KMS-11 (cell line): ENCODE measurements around the gene CANX.

Experiments used
- H2AFZ ChIP-seq: fragments of 200-600 bp; sonication (generic); 2 replicates; pipeline ENCODE4 v1.6.1; 2016; ENCODE audit warnings: antibody characterized with exemption, mixed run types, low read depth
- H3K27ac ChIP-seq: fragments of 200-600 bp; sonication (generic); 2 replicates; pipeline ENCODE4 v1.6.1; 2016; ENCODE audit warnings: mild to moderate bottlenecking, mixed run types
- H3K27me3 ChIP-seq: fragments of 200-600 bp; sonication (generic); 2 replicates; pipeline ENCODE4 v1.6.1; 2017; ENCODE audit warnings: mild to moderate bottlenecking, low read depth, mixed run types, moderate library complexity; ENCODE audit not compliant: insufficient read depth
- H3K36me3 ChIP-seq: fragments of 200-600 bp; sonication (generic); 2 replicates; pipeline ENCODE4 v1.6.1; 2017; ENCODE audit warnings: mild to moderate bottlenecking, mixed run types; ENCODE audit not compliant: insufficient read depth
- H3K4me1 ChIP-seq: fragments of 200-600 bp; sonication (generic); 2 replicates; pipeline ENCODE4 v1.6.1; 2016; ENCODE audit warnings: mild to moderate bottlenecking, low read depth, mixed run types; ENCODE audit not compliant: poor library complexity, severe bottlenecking
- H3K4me2 ChIP-seq: fragments of 200-600 bp; sonication (generic); 2 replicates; pipeline ENCODE4 v1.7.0; 2016; ENCODE audit warnings: mild to moderate bottlenecking, mixed run types
- H3K4me3 ChIP-seq: fragments of 200-600 bp; sonication (generic); IDR thresholded peaks from 2 replicates; pipeline ENCODE4 v1.6.1; 2017; ENCODE audit warnings: low read depth, low read length, mixed read lengths; ENCODE audit not compliant: insufficient read depth
- H3K79me2 ChIP-seq: fragments of 200-600 bp; sonication (generic); 2 replicates; pipeline ENCODE4 v1.6.1; 2016; ENCODE audit warnings: low read depth, mixed run types; ENCODE audit not compliant: insufficient read depth
- H3K9ac ChIP-seq: fragments of 200-600 bp; sonication (generic); 2 replicates; pipeline ENCODE4 v1.6.1; 2016; ENCODE audit warnings: mild to moderate bottlenecking, mixed run types
- H4K20me1 ChIP-seq: fragments of 200-600 bp; sonication (generic); 2 replicates; pipeline ENCODE4 v1.6.1; 2016; ENCODE audit warnings: mild to moderate bottlenecking, mixed run types; ENCODE audit not compliant: insufficient read depth
- TF ChIP-seq, protein P1 (sequence below): fragments of 200-600 bp; sonication (generic); conservative IDR thresholded peaks from 2 replicates; pipeline ENCODE4 v1.6.1; 2017; ENCODE audit warnings: low read depth, mild to moderate bottlenecking, antibody characterized with exemption, low read length, moderate library complexity, mixed read lengths

The CANX gene

GRCh38 chr5:179772351-179772750 lies 73.6 kb downstream of the CANX start:
- Histone ChIP-seq H3K9ac (no peak overlapping the region), H3K4me1 (no peaks in the 10 kb centered on the region), H3K4me3 (no peak overlapping the region), H4K20me1 (no peaks in the 10 kb centered on the region), H3K4me2 (no peak overlapping the region), H3K79me2 (no peaks in the 10 kb centered on the region), H3K27ac (no peak overlapping the region), H3K36me3 (no peaks in the 10 kb centered on the region), H3K27me3 (no peaks in the 10 kb centered on the region), H2AFZ (no peak overlapping the region)
- TF ChIP-seq, protein P1, sequence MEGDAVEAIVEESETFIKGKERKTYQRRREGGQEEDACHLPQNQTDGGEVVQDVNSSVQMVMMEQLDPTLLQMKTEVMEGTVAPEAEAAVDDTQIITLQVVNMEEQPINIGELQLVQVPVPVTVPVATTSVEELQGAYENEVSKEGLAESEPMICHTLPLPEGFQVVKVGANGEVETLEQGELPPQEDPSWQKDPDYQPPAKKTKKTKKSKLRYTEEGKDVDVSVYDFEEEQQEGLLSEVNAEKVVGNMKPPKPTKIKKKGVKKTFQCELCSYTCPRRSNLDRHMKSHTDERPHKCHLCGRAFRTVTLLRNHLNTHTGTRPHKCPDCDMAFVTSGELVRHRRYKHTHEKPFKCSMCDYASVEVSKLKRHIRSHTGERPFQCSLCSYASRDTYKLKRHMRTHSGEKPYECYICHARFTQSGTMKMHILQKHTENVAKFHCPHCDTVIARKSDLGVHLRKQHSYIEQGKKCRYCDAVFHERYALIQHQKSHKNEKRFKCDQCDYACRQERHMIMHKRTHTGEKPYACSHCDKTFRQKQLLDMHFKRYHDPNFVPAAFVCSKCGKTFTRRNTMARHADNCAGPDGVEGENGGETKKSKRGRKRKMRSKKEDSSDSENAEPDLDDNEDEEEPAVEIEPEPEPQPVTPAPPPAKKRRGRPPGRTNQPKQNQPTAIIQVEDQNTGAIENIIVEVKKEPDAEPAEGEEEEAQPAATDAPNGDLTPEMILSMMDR, result no peak

- Histone ChIP-seq H3K27ac (no peak overlapping the region), H3K4me1 (no peaks in the 10 kb centered on the region), H3K9ac (no peak overlapping the region), H3K4me2 (no peak overlapping the region), H3K36me3 (no peaks in the 10 kb centered on the region), H4K20me1 (no peaks in the 10 kb centered on the region), H3K4me3 (no peak overlapping the region), H3K79me2 (no peaks in the 10 kb centered on the region), H3K27me3 (no peaks in the 10 kb centered on the region), H2AFZ (no peak overlapping the region)
- TF ChIP-seq, protein P1, result no peak
Observed at GRCh38 chr5:179773686-179774040, 74.9 kb downstream of the CANX start.

DNA sequence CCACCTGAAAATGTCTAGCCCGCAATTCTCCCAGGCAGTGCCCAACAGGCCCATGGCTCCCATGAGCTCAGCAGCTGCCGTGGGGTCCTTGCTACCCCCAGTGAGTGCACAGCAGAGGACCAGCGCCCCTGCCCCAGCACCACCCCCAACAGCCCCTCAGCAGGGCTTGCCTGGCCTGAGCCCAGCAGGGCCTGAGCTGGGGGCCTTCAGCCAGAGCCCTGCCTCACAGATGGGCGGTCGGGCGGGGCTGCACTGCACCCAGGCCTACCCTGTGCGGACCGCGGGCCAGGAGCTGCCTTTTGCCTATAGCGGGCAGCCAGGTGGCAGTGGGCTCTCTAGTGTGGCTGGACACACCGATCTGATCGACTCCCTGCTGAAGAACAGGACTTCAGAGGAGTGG lies 75.7 kb downstream of the CANX start:
- TF ChIP-seq, protein P1, result no peak
- no peak overlapping the region for H3K9ac ChIP-seq
- no peak overlapping the region for H3K27ac ChIP-seq

DNA sequence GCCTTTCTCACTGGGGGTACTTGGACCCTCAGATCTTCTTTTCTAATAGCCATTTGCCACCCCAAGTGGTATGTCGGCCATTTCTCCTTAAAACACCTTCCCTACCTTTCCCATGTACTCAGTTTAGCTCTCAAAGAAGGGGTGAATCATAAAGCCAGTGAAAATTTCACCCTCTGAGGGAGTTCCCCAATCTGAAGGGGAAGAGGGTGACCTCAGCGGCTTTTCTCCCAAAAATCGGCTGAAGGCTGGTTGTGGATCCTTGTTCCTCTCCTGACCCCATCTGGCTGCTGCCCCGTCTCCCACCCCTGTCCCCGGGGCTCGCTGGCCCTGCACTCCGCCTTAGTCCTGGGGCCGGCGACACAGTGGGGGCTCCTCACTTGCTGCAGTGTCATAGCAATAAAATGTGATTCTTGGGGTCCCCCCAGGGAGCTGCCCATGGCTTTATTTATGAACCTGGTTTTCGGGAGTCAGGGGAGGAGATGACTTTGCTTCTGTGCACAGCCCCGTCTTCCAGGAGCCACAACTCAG lies 77.7 kb downstream of the CANX start:
- Histone ChIP-seq H3K4me2 (no peak overlapping the region), H4K20me1 (no peaks in the 10 kb centered on the region), H3K27ac (no peak overlapping the region), H3K4me1 (no peaks in the 10 kb centered on the region), H2AFZ (no peak overlapping the region), H3K79me2 (no peaks in the 10 kb centered on the region), H3K4me3 (no peak overlapping the region), H3K27me3 (no peaks in the 10 kb centered on the region), H3K36me3 (no peaks in the 10 kb centered on the region), H3K9ac (no peak overlapping the region)
- TF ChIP-seq, protein P1, result no peak

More for the DNA sequence above, 75.7 kb downstream of the CANX start:
- Histone ChIP-seq H3K79me2 (no peaks in the 10 kb centered on the region), H3K27me3 (no peaks in the 10 kb centered on the region), H2AFZ (no peak overlapping the region), H3K4me2 (no peak overlapping the region), H3K4me1 (no peaks in the 10 kb centered on the region), H3K36me3 (no peaks in the 10 kb centered on the region), H4K20me1 (no peaks in the 10 kb centered on the region), H3K4me3 (no peak overlapping the region)

DNA sequence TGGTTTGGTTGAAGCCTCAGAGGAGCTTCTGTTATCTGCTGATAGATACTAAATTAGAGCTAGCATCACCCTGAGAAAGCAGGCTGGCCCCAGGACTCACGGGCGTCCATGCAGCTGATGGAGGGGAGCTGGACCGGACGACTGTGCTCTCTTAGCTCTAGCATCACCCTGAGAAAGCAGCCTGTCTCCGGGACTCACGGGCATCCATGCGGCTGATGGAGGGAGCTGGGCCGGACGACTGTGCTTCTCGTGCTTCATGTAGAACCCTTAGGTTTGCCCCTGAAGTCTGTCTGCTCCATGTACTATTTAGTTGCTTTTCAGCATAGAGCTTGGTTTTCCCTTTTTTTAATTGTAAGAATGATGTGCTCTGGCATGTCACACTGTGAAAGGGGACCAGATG lies 78.7 kb downstream of the CANX start:
- no peaks in the 10 kb centered on the region for H3K36me3 ChIP-seq
- H3K4me3 ChIP-seq, result no peak overlapping the region
- H3K27ac ChIP-seq, result no peak overlapping the region
- H3K79me2 ChIP-seq, result no peaks in the 10 kb centered on the region
- H2AFZ ChIP-seq, result no peak overlapping the region
- TF ChIP-seq, protein P1, result no peak
- H3K27me3 ChIP-seq, result no peaks in the 10 kb centered on the region
- H4K20me1 ChIP-seq, result no peaks in the 10 kb centered on the region
- no peaks in the 10 kb centered on the region for H3K4me1 ChIP-seq
- no peak overlapping the region for H3K4me2 ChIP-seq
- no peak overlapping the region for H3K9ac ChIP-seq
